ENCODE measurements around the gene DMRT2.

The DMRT2 gene

DNA sequence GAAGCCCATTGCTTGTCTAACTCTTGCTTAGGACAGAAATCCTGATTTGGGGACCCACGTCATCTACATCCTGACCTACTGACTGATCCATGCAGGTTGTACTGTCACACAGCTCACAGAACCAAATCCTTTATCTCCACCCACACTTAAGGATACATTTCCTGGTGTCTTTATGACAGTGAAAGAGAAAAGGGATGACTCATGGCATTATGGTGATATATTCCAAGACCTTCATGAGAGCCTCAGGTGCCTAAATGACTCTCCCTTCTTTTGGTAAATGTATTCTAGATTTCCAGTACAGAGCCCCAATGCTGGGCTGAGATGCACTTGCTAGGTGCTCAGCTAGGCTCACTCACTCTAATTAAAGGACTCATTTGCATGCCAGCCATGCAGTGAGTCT, 26.0 kb upstream of the DMRT2 start:
- no peak overlapping the region for H3K4me3 ChIP-seq (ENCODE audit: low read depth, low read length)
- TF ChIP-seq, protein P1, sequence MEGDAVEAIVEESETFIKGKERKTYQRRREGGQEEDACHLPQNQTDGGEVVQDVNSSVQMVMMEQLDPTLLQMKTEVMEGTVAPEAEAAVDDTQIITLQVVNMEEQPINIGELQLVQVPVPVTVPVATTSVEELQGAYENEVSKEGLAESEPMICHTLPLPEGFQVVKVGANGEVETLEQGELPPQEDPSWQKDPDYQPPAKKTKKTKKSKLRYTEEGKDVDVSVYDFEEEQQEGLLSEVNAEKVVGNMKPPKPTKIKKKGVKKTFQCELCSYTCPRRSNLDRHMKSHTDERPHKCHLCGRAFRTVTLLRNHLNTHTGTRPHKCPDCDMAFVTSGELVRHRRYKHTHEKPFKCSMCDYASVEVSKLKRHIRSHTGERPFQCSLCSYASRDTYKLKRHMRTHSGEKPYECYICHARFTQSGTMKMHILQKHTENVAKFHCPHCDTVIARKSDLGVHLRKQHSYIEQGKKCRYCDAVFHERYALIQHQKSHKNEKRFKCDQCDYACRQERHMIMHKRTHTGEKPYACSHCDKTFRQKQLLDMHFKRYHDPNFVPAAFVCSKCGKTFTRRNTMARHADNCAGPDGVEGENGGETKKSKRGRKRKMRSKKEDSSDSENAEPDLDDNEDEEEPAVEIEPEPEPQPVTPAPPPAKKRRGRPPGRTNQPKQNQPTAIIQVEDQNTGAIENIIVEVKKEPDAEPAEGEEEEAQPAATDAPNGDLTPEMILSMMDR (IDR thresholded peaks at IDR 0.05; ENCODE audit: low read depth, low read length): no peak
- no peak for TF ChIP-seq MYC (IDR thresholded peaks at IDR 0.05; ENCODE audit: low read depth, low read length)
- TF ChIP-seq, protein P2, sequence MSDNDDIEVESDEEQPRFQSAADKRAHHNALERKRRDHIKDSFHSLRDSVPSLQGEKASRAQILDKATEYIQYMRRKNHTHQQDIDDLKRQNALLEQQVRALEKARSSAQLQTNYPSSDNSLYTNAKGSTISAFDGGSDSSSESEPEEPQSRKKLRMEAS (IDR thresholded peaks at IDR 0.05; ENCODE audit: low read depth, low read length): no peak
- no peak for TF ChIP-seq POLR2A (IDR thresholded peaks at IDR 0.05; ENCODE audit: extremely low read depth, insufficient read length)
- no peak for DNase-seq (ENCODE audit: low read depth)

DNA sequence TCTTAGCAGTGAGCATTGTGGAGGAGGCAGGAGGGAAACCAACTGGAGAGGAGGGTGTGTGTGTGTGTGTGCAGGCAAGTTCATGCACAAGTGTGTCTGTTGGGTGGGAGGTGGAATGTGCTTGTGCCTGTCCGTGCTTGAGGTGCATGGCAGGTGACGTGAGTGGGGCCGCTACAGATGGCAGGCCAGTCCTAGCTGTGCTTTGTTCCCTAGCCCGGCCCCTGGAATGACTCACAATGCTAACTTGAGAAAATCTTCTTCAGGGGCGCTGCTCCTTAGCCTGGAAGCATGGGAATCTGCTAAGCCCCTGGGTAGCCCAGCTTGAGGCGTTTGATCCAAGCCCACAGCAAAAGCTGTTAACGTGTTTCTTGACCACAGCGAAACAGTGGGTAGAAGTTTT, 25.0 kb upstream of the DMRT2 start:
- TF ChIP-seq POLR2A (IDR thresholded peaks at IDR 0.05; ENCODE audit: extremely low read depth, insufficient read length) (no peak), MYC (IDR thresholded peaks at IDR 0.05; ENCODE audit: low read depth, low read length) (no peak)
- TF ChIP-seq, protein P1 (IDR thresholded peaks at IDR 0.05; ENCODE audit: low read depth, low read length): no peak
- TF ChIP-seq, protein P2 (IDR thresholded peaks at IDR 0.05; ENCODE audit: low read depth, low read length): no peak
- H3K4me3 ChIP-seq (ENCODE audit: low read depth, low read length): no peak overlapping the region
- DNase-seq (ENCODE audit: low read depth): no peak

DNA sequence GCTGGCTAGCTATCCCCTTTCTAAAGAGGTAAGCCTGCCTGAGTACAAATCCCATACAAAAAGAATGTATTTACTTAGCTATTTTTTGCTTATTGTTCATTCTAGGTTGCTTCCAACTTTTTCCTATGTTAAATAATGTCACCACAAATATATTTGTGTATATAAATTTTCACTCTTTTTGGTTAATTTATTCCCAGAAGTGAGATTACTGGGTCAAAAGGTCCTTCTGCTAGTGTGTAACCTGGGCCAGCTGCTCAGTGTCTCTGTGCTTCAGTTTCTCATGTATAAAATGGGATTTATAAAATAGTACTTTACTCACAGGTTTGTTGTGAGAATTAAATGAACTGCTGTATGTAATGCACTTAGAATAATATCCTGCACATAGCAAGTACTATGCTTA, 23.9 kb upstream of the DMRT2 start:
- TF ChIP-seq MYC (IDR thresholded peaks at IDR 0.05; ENCODE audit: low read depth, low read length): no peak
- TF ChIP-seq, protein P1 (IDR thresholded peaks at IDR 0.05; ENCODE audit: low read depth, low read length): no peak
- TF ChIP-seq POLR2A (IDR thresholded peaks at IDR 0.05; ENCODE audit: extremely low read depth, insufficient read length): no peak
- TF ChIP-seq, protein P2 (IDR thresholded peaks at IDR 0.05; ENCODE audit: low read depth, low read length): no peak
- DNase-seq (ENCODE audit: low read depth): no peak
- no peak overlapping the region for H3K4me3 ChIP-seq (ENCODE audit: low read depth, low read length)

DNA sequence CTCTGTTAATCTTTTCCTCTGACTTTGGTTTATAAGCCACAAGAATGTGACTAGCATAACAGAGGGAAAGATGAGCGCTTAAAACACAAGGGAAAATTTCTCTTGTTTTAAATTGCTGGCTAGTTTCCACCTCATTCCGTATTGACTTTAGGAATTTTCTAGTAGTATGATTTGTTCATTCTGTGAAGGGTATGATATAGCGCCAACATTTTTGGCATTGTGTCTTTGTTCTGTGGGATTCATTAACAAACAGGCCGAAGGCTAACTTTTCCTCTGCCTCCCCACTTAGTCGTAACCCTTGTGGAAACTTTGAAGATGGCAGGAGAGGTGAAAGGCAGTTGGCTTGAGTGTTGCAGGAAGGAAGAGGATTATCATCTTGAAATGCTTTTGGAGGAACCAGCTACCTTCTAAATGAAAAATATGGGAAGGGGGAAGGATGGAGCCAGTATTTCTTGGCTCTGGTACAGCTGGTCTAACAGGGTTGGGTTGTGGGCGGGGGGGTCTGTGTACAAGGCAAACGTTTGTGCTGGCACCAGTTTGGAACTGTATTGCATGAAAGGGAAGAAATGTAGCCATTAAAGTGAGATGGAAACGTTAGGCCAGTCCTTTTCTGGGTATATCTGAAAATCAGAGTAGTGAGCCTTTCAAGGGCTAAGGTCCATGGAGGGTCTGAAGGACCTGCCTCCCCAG, 21.5 kb upstream of the DMRT2 start:
- no peak for TF ChIP-seq POLR2A (IDR thresholded peaks at IDR 0.05; ENCODE audit: extremely low read depth, insufficient read length)
- no peak for TF ChIP-seq MYC (IDR thresholded peaks at IDR 0.05; ENCODE audit: low read depth, low read length)
- TF ChIP-seq, protein P2 (IDR thresholded peaks at IDR 0.05; ENCODE audit: low read depth, low read length): no peak
- TF ChIP-seq, protein P1 (IDR thresholded peaks at IDR 0.05; ENCODE audit: low read depth, low read length): no peak
- no peak for DNase-seq (ENCODE audit: low read depth)
- H3K4me3 ChIP-seq (ENCODE audit: low read depth, low read length): no peak overlapping the region

DNA sequence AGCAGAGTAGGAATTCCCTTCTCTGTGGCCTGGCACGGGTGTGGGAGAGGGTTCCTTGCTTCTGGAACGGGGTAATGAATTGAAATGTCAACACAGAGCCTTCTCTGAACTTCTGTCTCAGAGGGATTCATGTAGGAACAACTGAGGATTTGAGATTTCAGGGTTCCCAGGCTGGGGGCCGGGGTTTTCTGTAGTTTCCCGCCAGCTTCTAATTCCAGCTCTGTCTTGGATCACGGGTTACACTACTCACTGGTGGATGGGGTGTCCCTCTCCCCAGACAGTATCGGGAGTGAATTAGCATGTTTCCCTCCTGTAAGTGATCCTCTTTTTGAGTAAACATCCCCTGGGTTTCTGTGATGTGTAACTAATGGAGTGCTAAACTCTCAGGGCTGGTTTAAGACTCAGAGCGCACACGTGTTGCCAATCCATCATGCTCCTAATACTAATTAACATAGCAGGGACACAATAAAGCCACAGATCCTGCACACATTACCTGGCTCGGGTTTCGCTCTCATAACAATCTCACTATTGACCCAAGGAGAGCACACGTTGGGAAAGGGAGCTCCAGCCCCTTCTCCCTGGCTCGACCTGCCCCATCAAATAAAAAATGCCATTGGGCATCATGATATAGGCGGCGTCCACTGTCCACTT, 18.1 kb upstream of the DMRT2 start:
- no peak for DNase-seq (ENCODE audit: low read depth)

More for the DNA sequence above, 18.1 kb upstream of the DMRT2 start:
- TF ChIP-seq, protein P2 (IDR thresholded peaks at IDR 0.05; ENCODE audit: low read depth, low read length): no peak
- TF ChIP-seq, protein P1 (IDR thresholded peaks at IDR 0.05; ENCODE audit: low read depth, low read length): no peak
- TF ChIP-seq POLR2A (IDR thresholded peaks at IDR 0.05; ENCODE audit: extremely low read depth, insufficient read length) (no peak), MYC (IDR thresholded peaks at IDR 0.05; ENCODE audit: low read depth, low read length) (no peak)
- H3K4me3 ChIP-seq (ENCODE audit: low read depth, low read length): no peak overlapping the region

Measured in NB4 (cell line).